OCI-LY1 (cell line): Measurements from ENCODE around the gene GLMP.

Experiments
- H2AFZ ChIP-seq: fragments of 200-600 bp; sonication (generic), shearing (Covaris generic); 2 replicates; pipeline ENCODE4 v1.6.0; 2014; ENCODE audit warnings: antibody characterized with exemption, mild to moderate bottlenecking, low read length
- H3F3A ChIP-seq: fragments of 200-600 bp; sonication (generic), shearing (Covaris generic); 2 replicates; pipeline ENCODE4 v1.6.0; 2014; ENCODE audit warnings: mild to moderate bottlenecking, antibody characterized with exemption, low read length, moderate library complexity; ENCODE audit not compliant: insufficient read depth
- H3K27ac ChIP-seq: fragments of 200-600 bp; sonication (generic); 2 replicates; pipeline ENCODE4 v1.5.1; 2014; ENCODE audit warnings: low read length, mixed run types, mild to moderate bottlenecking, low read depth; ENCODE audit not compliant: poor library complexity, severe bottlenecking
- H3K27me3 ChIP-seq: fragments of 200-600 bp; sonication (generic); 2 replicates; pipeline ENCODE4 v1.6.0; 2014; ENCODE audit warnings: antibody characterized with exemption, mild to moderate bottlenecking, low read length, moderate library complexity; ENCODE audit not compliant: insufficient read depth
- H3K36me3 ChIP-seq: fragments of 200-600 bp; sonication (generic); 2 replicates; pipeline ENCODE4 v1.6.1; 2014; ENCODE audit warnings: mild to moderate bottlenecking, antibody characterized with exemption, low read length, moderate library complexity, mixed read lengths; ENCODE audit not compliant: insufficient read depth
- H3K4me1 ChIP-seq: fragments of 200-600 bp; sonication (generic); 2 replicates; pipeline ENCODE4 v1.5.1; 2014; ENCODE audit warnings: mild to moderate bottlenecking, low read length, moderate library complexity; ENCODE audit not compliant: insufficient read depth, severe bottlenecking
- H3K4me2 ChIP-seq: fragments of 200-600 bp; sonication (generic), shearing (Covaris generic); 2 replicates; pipeline ENCODE4 v1.6.1; 2014; ENCODE audit warnings: low read length
- H3K4me3 ChIP-seq: fragments of 200-600 bp; sonication (generic); 2 replicates; pipeline ENCODE4 v1.5.1; 2014; ENCODE audit warnings: low read length, low read depth, mild to moderate bottlenecking, mixed read lengths; ENCODE audit not compliant: poor library complexity, severe bottlenecking
- H3K79me2 ChIP-seq: fragments of 200-600 bp; shearing (Covaris generic); 2 replicates; pipeline ENCODE4 v1.6.1; 2016; ENCODE audit warnings: mixed run types, low read length, mixed read lengths; ENCODE audit not compliant: insufficient read depth
- H3K9ac ChIP-seq: fragments of 200-600 bp; sonication (generic), shearing (Covaris generic); 2 replicates; pipeline ENCODE4 v1.6.1; 2014; ENCODE audit warnings: mild to moderate bottlenecking, low read length, mixed read lengths
- H3K9me2 ChIP-seq: fragments of 200-600 bp; sonication (generic), shearing (Covaris generic); 2 replicates; pipeline ENCODE4 v1.6.1; 2014; ENCODE audit warnings: low read depth, mild to moderate bottlenecking, low read length, mixed read lengths
- H3K9me3 ChIP-seq: fragments of 200-600 bp; shearing (Covaris generic); 2 replicates; pipeline ENCODE4 v1.6.1; 2014; ENCODE audit warnings: low read length, mixed read lengths
- H4K20me1 ChIP-seq: fragments of 200-600 bp; sonication (generic), shearing (Covaris generic); 2 replicates; pipeline ENCODE4 v1.6.0; 2016; ENCODE audit warnings: mild to moderate bottlenecking, low read length; ENCODE audit not compliant: insufficient read depth
- EZH2 ChIP-seq: fragments of 200-600 bp; sonication (generic), shearing (Covaris generic); IDR thresholded peaks from 2 replicates; pipeline ENCODE4 v1.8.0; 2017; ENCODE audit warnings: borderline replicate concordance, mixed run types, mild to moderate bottlenecking, antibody characterized with exemption, low read length, moderate library complexity, mixed read lengths
- TF ChIP-seq, protein P1 (sequence below): fragments of 200-600 bp; sonication (generic), shearing (Covaris generic); IDR thresholded peaks from 2 replicates; pipeline ENCODE4 v1.5.1; 2017; ENCODE audit warnings: mild to moderate bottlenecking, antibody characterized with exemption, low read length, moderate library complexity, mixed read lengths

The GLMP gene

DNA sequence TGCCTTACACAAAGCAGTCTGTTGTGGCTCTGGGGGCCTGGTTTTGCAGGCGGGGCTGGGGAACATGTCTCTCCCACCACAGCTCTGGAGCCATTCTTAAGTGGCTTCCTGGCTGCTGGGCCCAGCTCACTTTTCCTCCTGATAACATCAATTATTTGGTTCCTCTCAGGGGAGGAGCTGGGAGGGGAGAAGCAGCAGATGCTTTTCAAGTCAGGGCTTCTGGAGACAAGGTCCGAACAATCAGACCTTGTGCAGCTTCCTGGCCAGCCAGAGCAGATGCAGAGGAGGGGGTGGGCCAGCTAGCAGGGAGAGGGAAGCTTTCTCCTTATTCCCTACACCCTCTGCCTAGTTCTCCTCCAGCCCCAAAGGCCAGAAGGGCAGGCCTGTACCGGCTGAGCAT, 44.0 kb downstream of the GLMP start:
- no peak overlapping the region for H2AFZ ChIP-seq
- H4K20me1 ChIP-seq = no peaks in the 10 kb centered on the region
- H3K36me3 ChIP-seq = peaks cover 76% of the 10 kb centered on the region
- no peak overlapping the region for H3K4me3 ChIP-seq
- H3F3A ChIP-seq = no peaks in the 10 kb centered on the region
- no peak overlapping the region for H3K4me2 ChIP-seq
- H3K4me1 ChIP-seq = no peaks in the 10 kb centered on the region
- H3K9ac ChIP-seq = no peak overlapping the region
- no peaks in the 10 kb centered on the region for H3K79me2 ChIP-seq
- no peaks in the 10 kb centered on the region for H3K9me3 ChIP-seq
- H3K27ac ChIP-seq = no peak overlapping the region
- no peaks in the 10 kb centered on the region for H3K27me3 ChIP-seq
- no peaks in the 10 kb centered on the region for H3K9me2 ChIP-seq
- no peak for TF ChIP-seq EZH2
- TF ChIP-seq, protein P1, sequence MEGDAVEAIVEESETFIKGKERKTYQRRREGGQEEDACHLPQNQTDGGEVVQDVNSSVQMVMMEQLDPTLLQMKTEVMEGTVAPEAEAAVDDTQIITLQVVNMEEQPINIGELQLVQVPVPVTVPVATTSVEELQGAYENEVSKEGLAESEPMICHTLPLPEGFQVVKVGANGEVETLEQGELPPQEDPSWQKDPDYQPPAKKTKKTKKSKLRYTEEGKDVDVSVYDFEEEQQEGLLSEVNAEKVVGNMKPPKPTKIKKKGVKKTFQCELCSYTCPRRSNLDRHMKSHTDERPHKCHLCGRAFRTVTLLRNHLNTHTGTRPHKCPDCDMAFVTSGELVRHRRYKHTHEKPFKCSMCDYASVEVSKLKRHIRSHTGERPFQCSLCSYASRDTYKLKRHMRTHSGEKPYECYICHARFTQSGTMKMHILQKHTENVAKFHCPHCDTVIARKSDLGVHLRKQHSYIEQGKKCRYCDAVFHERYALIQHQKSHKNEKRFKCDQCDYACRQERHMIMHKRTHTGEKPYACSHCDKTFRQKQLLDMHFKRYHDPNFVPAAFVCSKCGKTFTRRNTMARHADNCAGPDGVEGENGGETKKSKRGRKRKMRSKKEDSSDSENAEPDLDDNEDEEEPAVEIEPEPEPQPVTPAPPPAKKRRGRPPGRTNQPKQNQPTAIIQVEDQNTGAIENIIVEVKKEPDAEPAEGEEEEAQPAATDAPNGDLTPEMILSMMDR = no peak

GRCh38 chr1:156249593-156249992, 45.9 kb downstream of the GLMP start:
- Histone ChIP-seq H3K9me2 (no peaks in the 10 kb centered on the region), H4K20me1 (no peaks in the 10 kb centered on the region)

DNA sequence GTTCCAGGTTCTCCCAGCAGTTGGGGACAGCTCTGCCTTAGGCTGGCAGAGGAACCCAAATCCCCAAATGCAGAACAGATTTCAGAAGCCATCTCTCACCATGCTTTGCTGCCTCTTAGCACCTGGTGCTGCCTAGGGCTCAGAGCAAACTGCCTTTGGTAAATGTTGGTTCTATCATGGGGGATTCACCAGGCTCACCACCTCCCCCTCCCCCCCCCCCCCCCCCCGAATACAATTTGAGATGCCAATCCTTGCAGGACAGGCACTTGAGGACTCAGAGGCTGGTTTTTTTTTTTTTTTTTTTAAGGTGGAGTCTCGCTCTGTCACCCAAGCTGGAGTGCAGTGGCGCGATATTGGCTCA, 47.2 kb downstream of the GLMP start:
- Histone ChIP-seq H3K4me2 (no peak overlapping the region), H2AFZ (no peak overlapping the region), H3K4me3 (no peak overlapping the region), H3K4me1 (peaks cover 10% of the 10 kb centered on the region), H3K36me3 (peaks cover 51% of the 10 kb centered on the region), H3K9me2 (no peaks in the 10 kb centered on the region), H4K20me1 (no peaks in the 10 kb centered on the region), H3F3A (no peaks in the 10 kb centered on the region), H3K9ac (no peak overlapping the region), H3K9me3 (no peaks in the 10 kb centered on the region), H3K79me2 (no peaks in the 10 kb centered on the region), H3K27me3 (0 out of 2 replicates have a peak, but pooled peaks cover 5% of the 10 kb centered on the region), H3K27ac (no peak overlapping the region)
- TF ChIP-seq, protein P1 = no peak
- TF ChIP-seq EZH2 = no peak

More at GRCh38 chr1:156249593-156249992, 45.9 kb downstream of the GLMP start:
- Histone ChIP-seq H3K9me3 (no peaks in the 10 kb centered on the region), H2AFZ (no peak overlapping the region), H3K79me2 (no peaks in the 10 kb centered on the region), H3K27me3 (0 out of 2 replicates have a peak, but pooled peaks cover 5% of the 10 kb centered on the region), H3K27ac (no peak overlapping the region), H3K9ac (no peak overlapping the region), H3F3A (no peaks in the 10 kb centered on the region), H3K4me2 (no peak overlapping the region), H3K4me3 (no peak overlapping the region), H3K36me3 (peaks cover 64% of the 10 kb centered on the region), H3K4me1 (peaks cover 10% of the 10 kb centered on the region)
- TF ChIP-seq, protein P1 = no peak
- TF ChIP-seq EZH2 = no peak
